BLaER1 (cell line): ENCODE measurements around the gene OXLD1.

Experiments used
- H3K27ac ChIP-seq: shearing (Covaris generic); formaldehyde crosslinking; 2 replicates; pipeline ENCODE4 v1.8.1; 2022
- H3K27me3 ChIP-seq: shearing (Covaris generic); formaldehyde crosslinking; 2 replicates; pipeline ENCODE4 v1.8.1; 2022
- H3K36me3 ChIP-seq: shearing (Covaris generic); formaldehyde crosslinking; 2 replicates; pipeline ENCODE4 v1.8.1; 2022
- H3K4me1 ChIP-seq: shearing (Covaris generic); formaldehyde crosslinking; 2 replicates; pipeline ENCODE4 v1.8.1; 2022
- H3K4me2 ChIP-seq: shearing (Covaris generic); formaldehyde crosslinking; 2 replicates; pipeline ENCODE4 v1.8.1; 2022
- H3K4me3 ChIP-seq: shearing (Covaris generic); formaldehyde crosslinking; 2 replicates; pipeline ENCODE4 v1.8.1; 2022
- H3K9ac ChIP-seq: shearing (Covaris generic); formaldehyde crosslinking; 2 replicates; pipeline ENCODE4 v1.8.1; 2022
- H3K9me3 ChIP-seq: shearing (Covaris generic); formaldehyde crosslinking; 2 replicates; pipeline ENCODE4 v1.8.1; 2022
- H4K20me1 ChIP-seq: shearing (Covaris generic); formaldehyde crosslinking; 2 replicates; pipeline ENCODE4 v1.8.1; 2022
- Cebpa-rat ChIP-seq: shearing (Covaris generic); IDR thresholded peaks from 2 replicates; pipeline ENCODE4 v1.8.1; 2022

OXLD1 gene

DNA sequence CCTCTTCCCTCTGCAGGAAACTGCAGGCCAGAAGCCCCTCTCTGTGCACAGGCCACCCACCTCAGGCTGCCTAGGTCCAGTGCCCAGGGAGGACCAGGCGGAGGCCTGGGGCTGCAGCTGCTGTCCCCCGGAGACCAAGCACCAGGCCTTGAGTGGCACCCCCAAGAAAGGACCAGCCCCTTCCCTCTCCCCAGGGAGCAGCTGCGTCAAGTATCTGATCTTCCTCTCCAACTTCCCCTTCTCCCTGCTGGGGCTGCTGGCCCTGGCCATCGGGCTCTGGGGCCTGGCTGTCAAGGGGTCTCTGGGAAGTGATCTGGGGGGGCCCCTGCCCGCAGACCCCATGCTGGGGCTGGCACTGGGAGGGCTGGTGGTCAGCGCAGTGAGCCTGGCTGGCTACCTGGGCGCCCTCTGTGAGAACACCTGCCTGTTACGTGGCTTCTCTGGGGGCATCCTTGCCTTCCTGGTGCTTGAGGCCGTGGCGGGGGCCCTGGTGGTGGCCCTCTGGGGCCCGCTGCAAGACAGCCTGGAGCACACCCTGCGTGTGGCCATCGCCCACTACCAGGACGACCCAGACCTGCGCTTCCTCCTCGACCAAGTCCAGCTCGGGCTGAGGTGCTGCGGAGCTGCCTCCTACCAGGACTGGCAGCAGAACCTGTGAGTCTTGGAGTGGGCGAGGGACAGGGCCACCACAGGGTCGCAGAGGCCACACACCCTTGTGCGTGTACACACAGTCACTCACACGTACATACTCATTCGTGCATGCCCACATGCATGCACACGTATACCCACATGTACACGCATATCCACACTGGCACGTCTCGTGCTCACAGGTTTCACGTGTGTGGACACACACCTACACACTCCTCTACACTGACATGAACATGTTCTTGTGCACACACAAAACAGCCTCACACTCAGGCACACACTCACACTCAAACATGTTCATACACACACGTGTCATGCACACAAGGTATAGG is 21.1 kb downstream of the OXLD1 start:
- Histone ChIP-seq H3K9ac (peak overlapping the region; percentile 16), H4K20me1 (no peaks in the 10 kb centered on the region), H3K27me3 (no peaks in the 10 kb centered on the region), H3K36me3 (no peaks in the 10 kb centered on the region), H3K9me3 (peaks cover 22% of the 10 kb centered on the region), H3K27ac (peak overlapping the region; percentile 57), H3K4me2 (peak overlapping the region; percentile 75), H3K4me3 (no peak overlapping the region), H3K4me1 (peaks cover 17% of the 10 kb centered on the region)
- no peak for TF ChIP-seq Cebpa-rat

DNA sequence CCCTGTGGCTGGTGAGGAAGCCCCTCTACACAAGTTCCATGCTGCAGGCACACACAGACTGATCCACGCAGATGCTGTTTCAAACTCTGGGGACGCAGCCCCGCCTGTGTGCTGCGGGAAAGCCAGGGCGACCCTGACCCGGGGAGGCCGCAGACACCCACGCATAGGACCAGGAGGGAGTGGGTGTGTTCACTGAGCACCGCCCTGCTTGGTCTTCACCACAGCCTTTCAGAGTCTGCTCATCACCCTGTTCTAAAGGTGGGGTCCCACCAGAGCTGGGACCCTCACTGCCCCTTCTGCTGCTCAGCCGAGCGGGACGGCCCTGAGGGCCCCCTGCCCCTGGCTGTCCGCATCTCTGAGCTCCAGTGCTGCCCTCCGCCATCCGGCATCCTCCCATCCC is 21.9 kb downstream of the OXLD1 start:
- Histone ChIP-seq H3K4me1 (peaks cover 17% of the 10 kb centered on the region), H3K27me3 (no peaks in the 10 kb centered on the region), H3K9me3 (peaks cover 18% of the 10 kb centered on the region), H4K20me1 (no peaks in the 10 kb centered on the region), H3K9ac (peak overlapping the region; percentile 16), H3K4me3 (no peak overlapping the region), H3K27ac (peak overlapping the region; percentile 57), H3K4me2 (peak overlapping the region; percentile 75), H3K36me3 (no peaks in the 10 kb centered on the region)
- no peak for TF ChIP-seq Cebpa-rat

DNA sequence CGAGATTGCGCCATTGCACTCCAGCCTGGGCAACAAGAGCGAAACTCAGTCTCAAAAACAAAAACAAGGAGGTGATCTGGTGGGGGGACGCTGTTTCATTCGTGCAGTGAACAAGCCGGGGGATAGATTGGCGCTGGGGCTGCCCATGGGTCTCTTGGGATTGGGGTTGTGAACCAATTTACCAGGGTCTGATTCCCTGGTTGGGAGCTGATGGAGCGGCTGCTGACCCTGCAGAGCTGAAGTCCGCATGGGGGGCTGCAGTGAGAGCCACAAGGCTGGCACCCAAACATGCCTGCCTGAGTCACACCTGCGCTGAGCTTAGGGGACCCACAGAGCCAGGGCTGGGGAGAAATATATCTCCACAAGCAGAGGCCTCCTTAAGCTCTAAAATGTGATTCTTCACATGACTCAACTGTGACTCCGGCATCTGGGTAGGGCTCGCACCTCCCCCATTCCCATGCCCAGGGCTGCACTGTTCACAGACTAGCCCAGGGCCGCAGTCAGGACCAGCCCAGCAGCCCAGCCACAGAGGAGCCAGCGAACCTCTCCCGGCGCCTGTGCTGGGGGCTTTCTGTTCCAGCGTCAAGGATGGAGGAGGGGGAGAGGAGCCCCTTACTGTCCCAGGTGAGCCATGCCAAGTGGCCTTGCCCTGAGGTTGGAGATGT is 24.4 kb downstream of the OXLD1 start:
- TF ChIP-seq Cebpa-rat: no peak
- Histone ChIP-seq H3K27ac (no peak overlapping the region), H3K4me3 (no peak overlapping the region), H3K27me3 (no peaks in the 10 kb centered on the region), H3K4me1 (peaks cover 23% of the 10 kb centered on the region), H3K4me2 (no peak overlapping the region), H4K20me1 (no peaks in the 10 kb centered on the region), H3K36me3 (no peaks in the 10 kb centered on the region), H3K9ac (no peak overlapping the region), H3K9me3 (no peaks in the 10 kb centered on the region)

GRCh38 chr17:81640011-81640410 is 26.4 kb downstream of the OXLD1 start:
- Histone ChIP-seq H3K36me3 (no peaks in the 10 kb centered on the region), H3K4me3 (no peak overlapping the region), H3K9me3 (no peaks in the 10 kb centered on the region), H3K27ac (no peak overlapping the region), H4K20me1 (peaks cover 18% of the 10 kb centered on the region), H3K9ac (no peak overlapping the region), H3K4me2 (no peak overlapping the region), H3K27me3 (no peaks in the 10 kb centered on the region), H3K4me1 (peaks cover 28% of the 10 kb centered on the region)
- no peak for TF ChIP-seq Cebpa-rat

DNA sequence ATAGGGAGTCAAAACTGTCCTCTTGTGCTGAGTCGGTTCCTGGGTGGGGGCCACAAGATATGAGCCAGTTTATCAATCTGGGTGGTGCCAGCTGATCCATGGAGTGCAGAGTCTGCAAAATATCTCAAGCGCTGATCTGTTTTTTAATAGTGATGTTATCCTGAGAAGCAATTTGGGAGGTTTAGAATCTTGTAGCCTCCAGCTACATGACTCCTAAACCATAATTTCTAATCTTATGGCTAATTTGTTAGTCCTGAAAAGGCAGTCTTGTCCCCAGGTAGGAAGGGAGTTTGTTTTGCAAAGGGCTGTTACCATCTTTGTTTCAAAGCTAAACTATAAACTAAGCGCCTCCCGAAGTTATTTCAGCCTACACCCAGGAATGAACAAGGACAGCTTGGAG is 27.7 kb downstream of the OXLD1 start:
- H3K9me3 ChIP-seq: no peaks in the 10 kb centered on the region
- H3K36me3 ChIP-seq: peaks cover 4% of the 10 kb centered on the region
- TF ChIP-seq Cebpa-rat: no peak
- H3K27ac ChIP-seq: no peak overlapping the region
- no peak overlapping the region for H3K4me3 ChIP-seq
- no peak overlapping the region for H3K4me2 ChIP-seq
- H3K4me1 ChIP-seq: peaks cover 29% of the 10 kb centered on the region
- H3K9ac ChIP-seq: no peak overlapping the region
- H4K20me1 ChIP-seq: peaks cover 31% of the 10 kb centered on the region
- H3K27me3 ChIP-seq: no peaks in the 10 kb centered on the region

GRCh38 chr17:81636505-81637288 is 29.7 kb downstream of the OXLD1 start, which contains the start of the genes NPLOC4 and TSPAN10:
Gene NPLOC4 (minus strand): TSS chr17:81637112. CDS start chr17:81636930, 182 bp downstream.
Gene TSPAN10 (plus strand): TSS chr17:81637196. CDS start chr17:81642413, 5,217 bp downstream.
- no peak for TF ChIP-seq Cebpa-rat
- peak within 1 kb of the TSS; percentile 91 for H3K4me3 ChIP-seq

GRCh38 chr17:81635973-81636504 is 30.4 kb downstream of the OXLD1 start:
- Histone ChIP-seq H3K27me3 (no peaks in the 10 kb centered on the region), H3K4me2 (peak overlapping the region; percentile 94), H3K4me1 (peaks cover 29% of the 10 kb centered on the region), H3K27ac (peak overlapping the region; percentile 95), H3K4me3 (peak overlapping the region; percentile 91), H4K20me1 (peaks cover 58% of the 10 kb centered on the region), H3K36me3 (peaks cover 30% of the 10 kb centered on the region), H3K9ac (peak overlapping the region; percentile 94), H3K9me3 (no peaks in the 10 kb centered on the region)
- no peak for TF ChIP-seq Cebpa-rat

More at GRCh38 chr17:81636505-81637288, 29.7 kb downstream of the OXLD1 start, which contains the start of the genes NPLOC4 and TSPAN10:
- H3K36me3 ChIP-seq: peaks cover 23% of the 10 kb centered on the region
- H4K20me1 ChIP-seq: peaks cover 51% of the 10 kb centered on the region
- peak within 1 kb of the TSS; percentile 94 for H3K9ac ChIP-seq
- H3K27me3 ChIP-seq: no peaks in the 10 kb centered on the region
- H3K4me1 ChIP-seq: peaks cover 29% of the 10 kb centered on the region
- H3K4me2 ChIP-seq: peak within 1 kb of the TSS; percentile 94
- H3K27ac ChIP-seq: peak within 1 kb of the TSS; percentile 95
- H3K9me3 ChIP-seq: no peaks in the 10 kb centered on the region

DNA sequence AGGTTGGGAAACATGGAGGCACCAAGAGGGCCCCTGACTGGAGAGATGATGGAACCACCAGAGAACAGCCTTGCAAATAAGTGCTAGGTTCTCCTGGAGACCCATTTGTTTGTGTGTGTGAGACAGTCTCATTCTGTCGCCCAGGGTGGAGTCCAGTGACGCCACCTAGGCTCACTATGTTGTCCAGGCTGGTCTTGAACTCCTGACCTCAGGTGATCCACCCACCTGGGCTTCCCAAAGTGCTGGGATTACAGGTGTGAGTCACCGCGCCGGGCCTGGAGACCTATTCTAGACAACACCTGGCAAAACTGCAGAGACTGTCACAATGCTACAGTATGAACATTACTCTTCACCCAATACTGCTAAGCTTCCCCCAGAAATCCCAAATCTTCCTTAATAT is 31.0 kb downstream of the OXLD1 start:
- no peaks in the 10 kb centered on the region for H3K27me3 ChIP-seq
- TF ChIP-seq Cebpa-rat: no peak
- H3K9me3 ChIP-seq: no peaks in the 10 kb centered on the region
- H3K9ac ChIP-seq: peak overlapping the region; percentile 94; the same call in 1 of the 2 replicates
- H3K4me2 ChIP-seq: peak overlapping the region; percentile 94
- peak overlapping the region; percentile 91; the same call in 1 of the 2 replicates for H3K4me3 ChIP-seq
- H3K4me1 ChIP-seq: peaks cover 29% of the 10 kb centered on the region
- no peak overlapping the region for H3K27ac ChIP-seq
- peaks cover 64% of the 10 kb centered on the region for H4K20me1 ChIP-seq
- H3K36me3 ChIP-seq: peaks cover 36% of the 10 kb centered on the region

DNA sequence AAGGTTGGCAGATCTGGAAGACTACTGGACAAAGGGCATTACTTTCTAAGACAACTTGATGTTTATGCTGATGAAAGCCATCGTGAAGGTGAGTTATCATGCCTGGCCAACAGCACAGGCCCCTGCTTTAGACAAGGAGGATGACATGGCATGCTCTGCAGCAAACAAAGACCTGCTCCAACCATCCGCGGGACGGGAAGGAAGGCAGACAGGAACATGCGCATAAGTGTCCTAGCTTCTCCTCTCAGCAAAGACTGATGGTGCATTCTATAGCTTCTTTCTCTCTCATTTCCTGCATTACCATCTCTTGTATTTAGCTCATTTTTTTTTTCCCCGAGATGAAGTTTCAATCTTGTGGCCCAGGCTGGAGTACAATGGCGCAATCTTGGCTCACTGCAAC is 34.9 kb downstream of the OXLD1 start:
- no peak overlapping the region for H3K4me3 ChIP-seq
- H3K27me3 ChIP-seq: no peaks in the 10 kb centered on the region
- peaks cover 24% of the 10 kb centered on the region for H3K4me1 ChIP-seq
- no peak for TF ChIP-seq Cebpa-rat
- H3K36me3 ChIP-seq: peaks cover 75% of the 10 kb centered on the region
- no peak overlapping the region for H3K27ac ChIP-seq
- H3K9me3 ChIP-seq: no peaks in the 10 kb centered on the region
- no peak overlapping the region for H3K4me2 ChIP-seq
- H3K9ac ChIP-seq: no peak overlapping the region
- H4K20me1 ChIP-seq: peaks cover 74% of the 10 kb centered on the region
